Cardiac fibroblast (primary cell): Measurements from ENCODE around the gene ADAMTS14.

Experiments
- DNase-seq, 2 donors: peaks; one replicate each; pipeline versions ENCODE4 v3.0.0 to v3.0.0-alpha.2; 2010; ENCODE audit warnings: low read depth in 2 of 2
- H3K4me3 ChIP-seq, 2 donors: replicated peaks in 1 of 2; 1 replicate in 1 of 2; 2 replicates in 1 of 2; pipeline ENCODE4 v1.5.1; 2011; ENCODE audit warnings: low read depth in 2 of 2, low read length in 2 of 2, mild to moderate bottlenecking in 2 of 2, moderate library complexity in 1 of 2
- CTCF ChIP-seq: IDR thresholded peaks from one replicate; pipeline ENCODE4 v1.5.1; 2011; ENCODE audit warnings: low read depth, mild to moderate bottlenecking, low read length, inconsistent platforms

Gene ADAMTS14

GRCh38 chr10:70784471-70784870 lies 112.2 kb downstream of the ADAMTS14 start:
- no peak for TF ChIP-seq CTCF
- no peak overlapping the region for H3K4me3 ChIP-seq
- peak in 1 of 2 donors; percentile 21 for DNase-seq

DNA sequence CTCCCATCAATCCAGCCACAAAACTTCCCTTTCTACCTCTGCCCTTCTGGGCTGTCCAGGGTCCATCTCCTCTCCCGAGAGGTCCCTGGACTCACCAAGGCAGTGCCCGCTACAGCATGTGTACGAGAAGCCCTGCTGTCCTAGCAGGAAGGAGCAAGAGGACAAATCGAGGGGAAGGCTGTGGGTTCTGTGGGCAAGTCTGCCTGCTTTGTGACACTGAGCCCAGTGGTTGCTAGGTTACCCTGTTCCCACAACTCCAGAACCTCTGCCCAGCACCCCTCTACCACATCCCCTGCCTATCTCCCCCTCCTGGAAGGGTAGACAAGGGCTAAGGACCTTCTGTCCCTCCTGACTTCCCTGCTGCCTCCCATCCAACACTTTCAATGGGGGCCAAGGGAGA lies 112.9 kb downstream of the ADAMTS14 start, which contains the start of gene TBATA:
Gene TBATA (minus strand): TSS at position 188 of the 400 bp plus-strand sequence. CDS start 1,998 bp downstream, outside the sequence.
- DNase-seq, result no peak
- H3K4me3 ChIP-seq, result no peak within 1 kb of the TSS
- TF ChIP-seq CTCF, result no peak

GRCh38 chr10:70786799-70787415 lies 114.6 kb downstream of the ADAMTS14 start:
- DNase-seq, result peak in 1 of 2 donors; percentile 9
- no peak for TF ChIP-seq CTCF
- no peak overlapping the region for H3K4me3 ChIP-seq

GRCh38 chr10:70791386-70792039 lies 119.2 kb downstream of the ADAMTS14 start:
- no peak for DNase-seq
- no peak overlapping the region for H3K4me3 ChIP-seq
- TF ChIP-seq CTCF, result no peak

- no peak for TF ChIP-seq CTCF
- DNase-seq, result no peak
Measured at GRCh38 chr10:70795613-70796012, 123.3 kb downstream of the ADAMTS14 start.

GRCh38 chr10:70797840-70798239 lies 125.5 kb downstream of the ADAMTS14 start:
- H3K4me3 ChIP-seq, result no peak overlapping the region
- DNase-seq, result no peak
- TF ChIP-seq CTCF, result no peak

More at GRCh38 chr10:70795613-70796012, 123.3 kb downstream of the ADAMTS14 start:
- no peak overlapping the region for H3K4me3 ChIP-seq

DNA sequence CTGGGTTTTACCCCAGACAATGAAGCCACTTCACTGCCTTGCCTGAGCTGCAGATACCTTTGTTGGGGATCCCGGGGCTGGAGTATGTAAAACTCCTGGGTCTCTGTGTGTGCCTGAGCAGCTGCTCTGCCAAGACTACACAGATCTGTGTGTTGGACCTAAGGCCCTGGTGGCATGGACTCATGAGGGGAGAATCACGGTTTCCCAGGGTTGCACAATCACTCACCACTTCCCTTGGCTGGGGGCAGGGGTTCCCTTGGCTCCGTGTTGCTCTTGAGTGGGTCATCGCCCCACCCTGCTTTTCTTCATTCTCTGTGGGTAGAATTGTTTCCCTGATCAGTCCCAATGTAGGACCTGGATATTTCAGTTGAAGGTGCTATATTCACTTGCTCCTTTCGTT lies 126.8 kb downstream of the ADAMTS14 start:
- DNase-seq, result peak in 1 of 2 donors; percentile 31
- no peak overlapping the region for H3K4me3 ChIP-seq
- TF ChIP-seq CTCF, result no peak
